Activated CD8-positive, alpha-beta T cell treated with anti-CD3 and anti-CD28 coated beads for 36 hours (primary cell): ENCODE measurements around the gene KRT7. TPM values are rescaled to one million over a fixed set of nuclear protein-coding genes. Genes with fewer than 3 reads are reported as not detected.

ENCODE experiments used
- ATAC-seq: fragments of 200-7000 bp; cut with Tn5 transposase; one replicate; pipeline ENCODE4 v1.10.0; 2021; ENCODE audit warnings: mild to moderate bottlenecking, moderate library complexity
- CTCF ChIA-PET: fragments of 350-600 bp; sonication (Branson Sonifier 250); formaldehyde crosslinking; loops from one replicate; lab custom pipeline; 2021; ENCODE audit warnings: antibody characterized with exemption; lab: Charles Lee
- POLR2A ChIA-PET: fragments of 350-600 bp; sonication (Branson Sonifier 250); formaldehyde crosslinking; loops from one replicate; lab custom pipeline; 2021; ENCODE audit warnings: antibody characterized with exemption; lab: Charles Lee
- DNase-seq: peaks from one replicate; pipeline ENCODE4 v3.0.0-alpha.2; 2020
- H3K27ac Mint-ChIP-seq: one replicate; pipeline ENCODE4 v1.8.0; 2021; ENCODE audit warnings: mild to moderate bottlenecking, mixed read lengths
- H3K27me3 Mint-ChIP-seq: one replicate; pipeline ENCODE4 v1.8.0; 2021; ENCODE audit warnings: mixed read lengths
- H3K36me3 Mint-ChIP-seq: one replicate; pipeline ENCODE4 v1.8.0; 2021; ENCODE audit warnings: low read depth, mixed read lengths
- H3K4me1 Mint-ChIP-seq: one replicate; pipeline ENCODE4 v1.8.0; 2021; ENCODE audit warnings: low read depth, mixed read lengths
- H3K4me3 Mint-ChIP-seq: one replicate; pipeline ENCODE4 v1.8.0; 2021; ENCODE audit warnings: mild to moderate bottlenecking, moderate library complexity, mixed read lengths
- H3K9me3 Mint-ChIP-seq: one replicate; pipeline ENCODE4 v1.8.0; 2021; ENCODE audit warnings: mixed read lengths
- CTCF ChIP-seq: fragments of 200-600 bp; IDR thresholded peaks from one replicate; pipeline ENCODE4 v1.8.0; 2022; ENCODE audit warnings: antibody characterized with exemption, mild to moderate bottlenecking
- intact Hi-C: fragments of 100-400 bp; cut with micrococcal nuclease; formaldehyde crosslinking; loops from one replicate; pipeline ENCODE4 v1.10.0; 2022
- total RNA-seq, 2 experiments: library from RNA; stranded (reverse); gene quantifications; one replicate each; pipeline ENCODE4 v1.2.3, GENCODE V29; 2021

The KRT7 gene
- total RNA-seq, 2 experiments from 2014 or later, result 2.1 to 3.1 TPM

DNA sequence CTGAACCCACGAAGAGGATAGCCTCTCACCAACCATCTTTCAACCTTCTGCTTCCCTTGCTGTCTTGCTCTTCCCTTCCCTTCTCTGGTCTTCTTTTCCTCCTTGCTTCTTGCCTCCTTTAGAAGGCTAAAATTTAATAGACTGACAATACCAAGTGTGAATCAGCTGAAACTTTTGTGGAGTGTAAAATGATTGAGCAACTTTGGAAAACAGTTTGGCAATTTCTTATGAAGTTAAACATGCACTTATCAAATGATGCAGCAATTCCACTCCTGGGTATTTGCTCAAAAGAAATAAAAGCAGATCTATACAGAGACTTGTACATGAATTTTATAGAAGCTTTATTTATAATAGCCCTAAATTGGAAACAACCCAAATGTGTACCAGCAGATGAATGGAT, 38.1 kb downstream of the KRT7 start:
- H3K4me3 Mint-ChIP-seq, result no peak overlapping the region
- ATAC-seq (no peak), DNase-seq (no peak)
- peaks cover 18% of the 10 kb centered on the region for H3K27me3 Mint-ChIP-seq
- H3K9me3 Mint-ChIP-seq, result no peaks in the 10 kb centered on the region
- H3K36me3 Mint-ChIP-seq, result no peaks in the 10 kb centered on the region
- intact Hi-C loops, result no loop called here
- H3K27ac Mint-ChIP-seq, result no peak overlapping the region
- CTCF ChIA-PET, result interaction anchor here (1.1 to 9.2 kb wide), 3 partner anchors 8 to 360 kb away, joined by 3 to 69 read pairs (median 5); no protein-coding TSS in a partner anchor
- POLR2A ChIA-PET, result no interaction called here
- H3K4me1 Mint-ChIP-seq, result no peaks in the 10 kb centered on the region
- TF ChIP-seq CTCF, result no peak

DNA sequence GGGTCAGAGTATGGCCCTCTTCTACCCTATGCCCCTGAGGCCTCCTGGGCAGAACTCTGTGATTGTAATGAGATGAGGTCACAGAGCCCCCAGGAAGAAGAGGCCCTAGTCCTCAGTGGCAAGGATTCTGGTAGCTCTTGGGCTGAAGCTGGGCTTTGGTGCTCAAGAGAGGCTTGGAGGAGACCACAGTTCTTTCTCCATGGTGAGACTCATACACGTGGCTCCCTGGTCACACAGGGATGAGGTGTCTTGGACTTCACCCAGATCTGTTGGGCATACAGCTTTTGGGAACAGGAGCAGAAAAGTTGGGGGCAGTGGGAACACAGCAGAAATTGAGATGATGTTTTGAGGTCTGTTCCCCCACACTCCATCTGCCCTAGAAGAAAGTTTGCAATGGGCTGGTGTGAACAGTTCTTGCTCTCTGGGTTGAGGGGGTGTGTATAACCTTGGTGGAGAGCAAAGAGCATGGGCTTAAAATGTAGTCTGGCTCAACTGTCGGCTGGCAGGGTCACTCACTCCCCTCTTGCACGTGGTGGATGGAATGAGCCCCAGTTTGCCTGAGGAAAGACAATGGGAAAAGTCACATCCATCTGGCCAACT, 41.6 kb downstream of the KRT7 start, which contains the start of gene KRT86:
TSS of gene KRT86 (plus strand) at position 125 of the 600 bp plus-strand sequence. CDS start 27,272 bp downstream, outside the sequence.
- Mint-ChIP-seq H3K4me1 (peaks cover 2% of the 10 kb centered on the region), H3K27me3 (peaks cover 30% of the 10 kb centered on the region), H3K9me3 (no peaks in the 10 kb centered on the region), H3K4me3 (no peak within 1 kb of the TSS), H3K36me3 (no peaks in the 10 kb centered on the region), H3K27ac (no peak within 1 kb of the TSS)
- DNase-seq, result no peak
- TF ChIP-seq CTCF, result no peak
- ChIA-PET POLR2A (no interaction called here), CTCF (interaction anchor here (0.6 to 1.5 kb wide), 5 partner anchors 10 to 61 kb away, joined by 3 to 5 read pairs (median 4); no protein-coding TSS in a partner anchor)
- no peak for ATAC-seq
- intact Hi-C loops, result loop anchor here (5.0 kb wide), 1 partner anchor 107 kb away; no protein-coding TSS in a partner anchor

DNA sequence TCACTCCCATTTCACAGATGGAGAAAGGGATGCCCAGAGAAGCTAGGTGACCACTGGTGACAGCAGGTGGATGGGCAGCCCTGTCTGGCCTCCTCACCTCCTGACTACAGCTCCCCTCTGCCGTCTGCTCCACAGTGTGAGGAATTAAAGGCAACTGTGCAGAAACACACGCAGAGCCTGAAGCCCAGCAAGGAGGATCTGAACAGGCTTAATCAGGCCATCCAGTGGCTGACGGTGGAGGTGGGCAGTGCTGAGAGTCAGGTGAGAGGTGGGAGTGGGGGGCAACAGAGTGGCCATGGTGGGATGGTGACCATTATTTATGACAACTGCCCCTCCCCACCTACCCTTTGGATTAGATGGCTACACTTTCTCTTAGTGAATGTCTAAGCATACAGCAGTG, 42.6 kb downstream of the KRT7 start:
- no peak for ATAC-seq
- Mint-ChIP-seq H3K4me1 (peaks cover 2% of the 10 kb centered on the region), H3K4me3 (no peak overlapping the region), H3K27ac (no peak overlapping the region), H3K27me3 (peaks cover 30% of the 10 kb centered on the region), H3K36me3 (no peaks in the 10 kb centered on the region), H3K9me3 (no peaks in the 10 kb centered on the region)
- POLR2A ChIA-PET, result no interaction called here
- no peak for TF ChIP-seq CTCF
- CTCF ChIA-PET, result interaction anchor here (1.3 to 1.5 kb wide), 3 partner anchors 24 to 54 kb away, joined by 3 to 5 read pairs (median 4); no protein-coding TSS in a partner anchor
- no peak for DNase-seq
- intact Hi-C loops, result loop anchor here (5.0 kb wide), 1 partner anchor 108 kb away; no protein-coding TSS in a partner anchor

DNA sequence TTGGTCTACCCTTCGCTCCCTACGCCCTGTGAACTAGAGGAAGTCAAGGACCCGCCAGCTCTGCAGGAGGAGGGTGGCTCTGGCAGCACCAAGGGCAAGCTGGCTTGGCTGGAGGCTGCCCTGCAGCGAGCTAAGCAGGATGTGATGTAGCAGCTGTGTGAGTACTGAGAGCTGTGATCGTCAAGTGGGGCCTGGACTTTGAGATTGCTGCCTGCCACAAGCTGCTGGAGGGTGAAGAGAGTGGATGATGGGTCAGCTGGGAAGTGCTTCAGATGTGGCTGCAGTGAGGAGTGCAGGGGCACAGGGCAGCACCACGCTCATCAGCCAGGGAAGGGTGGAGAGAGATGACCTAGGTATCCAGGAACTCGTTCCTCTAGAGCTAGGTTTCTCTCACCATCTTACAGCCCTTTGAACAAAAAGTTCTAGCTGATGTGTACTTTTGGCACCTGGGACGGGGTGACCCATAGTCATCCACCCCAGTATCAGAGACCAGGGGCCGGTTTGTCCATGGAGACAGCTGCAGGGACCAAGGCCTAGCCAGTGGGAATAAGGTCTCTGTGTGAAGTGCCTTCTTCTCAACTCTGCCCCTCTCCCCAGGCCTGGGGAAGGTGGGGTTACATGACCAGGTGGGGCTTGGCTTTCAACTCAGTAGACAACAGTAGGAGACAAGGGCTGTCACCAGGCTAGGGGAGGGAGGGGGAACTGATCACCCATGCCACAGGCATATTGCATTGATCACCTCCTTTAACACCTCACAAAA, 44.6 kb downstream of the KRT7 start:
- POLR2A ChIA-PET, result no interaction called here
- no peak overlapping the region for H3K27ac Mint-ChIP-seq
- TF ChIP-seq CTCF, result no peak
- ATAC-seq (no peak), DNase-seq (no peak)
- H3K4me3 Mint-ChIP-seq, result no peak overlapping the region
- peaks cover 2% of the 10 kb centered on the region for H3K4me1 Mint-ChIP-seq
- H3K36me3 Mint-ChIP-seq, result no peaks in the 10 kb centered on the region
- CTCF ChIA-PET, result interaction anchor here (0.9 to 5.3 kb wide), 15 partner anchors 9 to 121 kb away, joined by 3 to 69 read pairs (median 4); no protein-coding TSS in a partner anchor
- intact Hi-C loops, result loop anchor here (5.0 kb wide), 1 partner anchor 110 kb away; no protein-coding TSS in a partner anchor
- peaks cover 26% of the 10 kb centered on the region for H3K27me3 Mint-ChIP-seq
- no peaks in the 10 kb centered on the region for H3K9me3 Mint-ChIP-seq
